HG03039 (cell line): ENCODE results near the gene ENOX1.
"Not testable (repeated sequence)": the region's sequence is repeated elsewhere in the genome, so short reads cannot be mapped to it uniquely, and the experiment has no call there.

Experiments used
- ATAC-seq: cut with Tn5 transposase; IDR thresholded peaks from one replicate; pipeline ENCODE4 v1.9.1; 2021; ENCODE audit warnings: mild to moderate bottlenecking, moderate library complexity; ENCODE audit not compliant: unreplicated experiment

The ENOX1 gene

DNA sequence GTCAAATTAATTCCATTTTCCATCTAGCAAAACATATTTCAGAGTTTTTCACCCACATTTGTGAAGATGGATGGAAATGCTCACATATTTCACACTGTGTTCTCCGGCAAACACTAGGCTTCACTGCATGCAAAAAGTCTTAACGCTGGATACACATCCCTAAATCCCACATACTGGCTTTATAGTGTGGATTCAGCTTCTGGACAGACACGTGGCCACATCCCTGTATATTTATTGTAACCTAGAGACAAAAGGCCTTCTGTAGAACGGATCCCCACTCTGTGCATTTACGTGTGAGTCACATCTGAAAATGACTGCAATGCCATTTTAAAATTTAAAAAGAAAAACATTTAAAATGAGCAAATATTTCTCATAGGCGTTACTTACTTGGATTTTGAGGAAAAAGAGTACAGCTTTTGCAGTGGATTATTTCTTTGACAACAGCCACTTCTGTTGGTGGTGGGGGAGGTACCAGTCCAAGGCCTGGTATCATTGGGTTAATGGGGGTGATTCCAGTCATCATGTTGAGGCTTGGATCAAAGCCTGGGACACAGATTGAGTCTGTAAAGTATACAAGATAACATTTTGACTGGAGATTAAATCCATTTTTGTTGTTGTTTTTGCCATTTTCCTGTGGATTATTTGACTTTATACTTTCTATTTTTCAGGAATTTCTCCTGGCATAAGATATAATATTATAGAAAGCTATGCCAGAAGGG is 425.7 kb downstream of the ENOX1 start:
- ATAC-seq = no peak

DNA sequence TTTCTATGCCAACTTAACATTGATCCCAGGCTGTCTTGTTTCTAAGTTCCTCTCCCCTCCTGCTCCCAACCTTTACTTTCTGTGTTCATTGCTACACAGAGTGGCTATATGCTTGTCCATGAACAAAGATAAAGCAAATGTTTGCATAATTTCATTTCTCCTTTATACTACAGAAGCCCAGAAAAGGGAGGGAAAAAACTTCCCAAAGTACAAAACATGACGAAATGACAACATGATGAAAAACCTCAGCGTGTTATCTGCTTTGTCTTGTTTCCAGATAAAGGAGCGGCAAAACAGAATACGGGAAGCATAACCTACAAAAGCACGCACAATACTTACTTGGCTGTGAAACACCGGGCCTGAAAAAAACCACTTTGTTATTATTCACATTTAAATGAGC is 426.6 kb downstream of the ENOX1 start:
- ATAC-seq = no peak

DNA sequence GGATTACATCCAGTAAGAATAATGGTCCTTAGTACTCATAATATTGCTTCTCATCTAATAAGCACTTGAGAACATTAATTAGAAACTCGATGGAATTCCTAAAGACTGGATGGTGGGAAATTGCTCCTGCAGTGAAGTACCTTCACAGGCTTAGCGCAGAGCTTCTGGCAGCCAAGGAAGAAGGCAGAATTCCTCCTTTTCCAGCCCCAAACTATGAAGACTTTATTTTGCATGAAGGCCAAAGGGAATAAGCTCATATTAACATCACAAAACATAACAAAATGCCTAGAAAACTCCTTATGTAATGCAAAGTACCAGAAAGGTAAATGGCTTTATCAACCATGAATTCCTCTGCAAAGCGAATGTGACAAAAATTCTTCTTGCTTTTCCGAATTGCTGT is 427.2 kb downstream of the ENOX1 start:
- no peak for ATAC-seq

DNA sequence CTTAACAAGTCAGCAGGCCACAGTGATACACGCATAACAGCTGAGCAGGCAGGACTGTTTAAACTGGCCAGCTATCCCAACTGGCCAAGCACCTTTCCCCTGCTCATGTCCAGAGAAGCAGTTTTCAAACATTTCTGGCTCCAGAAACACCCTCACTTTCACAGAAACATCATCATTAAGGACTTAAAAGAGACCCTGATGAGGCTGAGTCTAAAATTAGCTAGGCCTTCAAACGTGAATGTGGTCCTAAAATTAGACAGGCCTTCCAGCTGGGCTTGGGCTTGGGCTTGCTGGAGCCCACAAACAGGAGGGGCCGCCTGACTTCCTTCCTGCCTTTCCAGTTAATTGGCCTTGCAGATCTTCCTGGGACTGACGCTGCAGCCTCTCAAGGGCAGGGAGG is 429.2 kb downstream of the ENOX1 start:
- no peak for ATAC-seq

DNA sequence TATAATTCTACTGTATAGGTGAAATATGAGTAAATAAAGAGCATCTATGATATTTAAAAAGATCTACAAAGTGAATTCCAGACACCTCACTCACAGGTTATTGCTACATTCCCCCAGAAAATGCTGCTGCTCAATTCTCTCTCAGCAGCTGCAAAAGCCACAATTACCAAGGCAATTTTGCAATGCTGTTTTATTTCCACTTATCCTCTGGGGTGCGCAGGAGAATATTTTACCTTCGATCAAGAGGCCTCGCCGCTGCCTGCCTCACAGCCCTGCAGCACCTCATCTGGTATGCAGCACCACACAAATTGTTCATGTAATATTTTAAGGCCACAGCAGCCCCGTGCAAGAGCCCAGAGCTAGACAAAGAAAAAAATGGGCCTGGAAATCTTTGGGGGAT is 430.2 kb downstream of the ENOX1 start:
- no peak for ATAC-seq

DNA sequence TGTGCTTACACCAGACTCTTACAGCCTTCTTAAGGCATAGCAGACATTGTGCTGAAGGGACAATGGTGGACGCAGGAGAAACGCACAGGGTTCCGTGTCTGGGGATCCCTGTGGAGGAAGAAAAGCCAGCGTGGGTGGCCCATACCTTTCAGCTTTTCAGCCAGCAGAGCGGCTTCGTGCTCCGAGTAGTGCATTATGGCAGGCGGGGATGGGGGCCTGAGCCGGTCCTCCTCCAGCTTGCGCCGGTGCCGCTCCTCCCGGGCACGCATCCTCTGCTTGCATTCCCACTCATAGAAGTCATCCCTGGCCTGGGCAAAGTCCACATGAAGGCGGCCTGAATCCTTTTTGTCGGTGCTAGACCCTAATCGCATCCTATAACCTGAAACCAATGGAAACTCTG is 431.0 kb downstream of the ENOX1 start:
- ATAC-seq = no peak

DNA sequence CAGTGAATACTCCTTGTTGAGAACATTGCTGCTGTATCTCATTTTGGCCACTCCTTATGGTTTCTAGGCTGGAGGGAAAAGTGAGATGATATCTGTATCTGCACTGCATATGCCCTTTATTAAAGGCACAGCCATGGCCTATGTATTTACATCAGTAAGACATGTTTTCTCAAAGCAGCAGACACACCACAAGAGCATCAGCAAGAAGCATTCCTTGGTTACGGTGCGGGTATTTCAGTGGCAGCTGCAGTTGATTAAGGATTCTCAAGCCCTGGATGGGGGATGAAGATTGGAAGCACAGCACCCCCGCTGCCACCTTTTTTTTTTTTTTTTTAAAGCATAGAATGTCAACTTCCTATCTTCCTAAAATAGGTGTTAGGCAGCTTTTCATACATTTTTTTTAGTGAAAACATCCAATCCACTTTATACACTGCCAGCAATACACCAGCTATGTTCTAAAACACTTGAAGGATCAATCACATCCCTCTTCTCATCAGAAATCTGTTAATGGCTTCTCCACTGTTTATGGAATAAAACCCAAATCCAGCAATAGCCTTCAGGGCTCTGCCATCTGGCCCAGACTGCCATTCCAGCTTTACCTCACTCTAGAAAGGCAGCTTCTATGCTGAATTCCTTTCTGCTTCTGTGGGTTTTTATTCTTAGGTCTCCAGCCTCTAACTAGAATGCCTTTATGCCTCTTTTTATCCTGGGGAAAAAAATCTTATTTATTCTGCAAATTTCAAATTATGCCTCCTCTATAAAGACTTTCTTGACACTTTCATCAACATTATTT is 432.4 kb downstream of the ENOX1 start:
- ATAC-seq = no peak

DNA sequence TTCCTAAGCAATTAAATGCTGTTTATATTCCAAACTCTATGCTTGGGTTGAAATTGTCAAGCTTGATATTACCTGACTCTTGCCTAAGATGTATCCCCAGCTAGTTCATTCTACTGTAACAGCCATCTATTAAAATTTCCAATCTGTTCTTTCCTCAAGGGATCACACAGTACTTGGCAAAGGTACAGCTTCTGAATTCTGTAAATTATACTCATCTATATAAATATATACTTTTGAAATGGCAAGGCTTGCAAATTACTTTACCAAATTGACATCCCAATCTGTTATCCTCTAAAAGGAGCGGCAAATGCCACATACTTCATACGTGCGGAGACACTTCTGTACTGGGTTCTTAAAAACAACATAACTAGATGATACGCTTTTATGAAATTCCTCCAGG is 433.1 kb downstream of the ENOX1 start:
- ATAC-seq = no peak

DNA sequence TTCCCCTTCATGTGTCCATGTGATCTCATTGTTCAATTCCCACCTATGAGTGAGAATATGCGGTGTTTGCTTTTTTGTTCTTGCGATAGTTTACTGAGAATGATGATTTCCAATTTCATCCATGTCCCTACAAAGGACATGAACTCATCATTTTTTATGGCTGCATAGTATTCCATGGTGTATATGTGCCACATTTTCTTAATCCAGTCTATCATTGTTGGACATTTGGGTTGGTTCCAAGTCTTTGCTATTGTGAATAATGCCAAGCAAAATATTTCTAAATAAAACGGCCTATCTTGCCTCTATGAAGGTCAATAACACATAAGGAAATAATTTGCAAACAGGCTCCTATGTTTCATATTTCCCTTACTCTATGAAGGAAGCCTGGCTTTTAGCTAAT is 435.2 kb downstream of the ENOX1 start:
- ATAC-seq = not testable (repeated sequence)

DNA sequence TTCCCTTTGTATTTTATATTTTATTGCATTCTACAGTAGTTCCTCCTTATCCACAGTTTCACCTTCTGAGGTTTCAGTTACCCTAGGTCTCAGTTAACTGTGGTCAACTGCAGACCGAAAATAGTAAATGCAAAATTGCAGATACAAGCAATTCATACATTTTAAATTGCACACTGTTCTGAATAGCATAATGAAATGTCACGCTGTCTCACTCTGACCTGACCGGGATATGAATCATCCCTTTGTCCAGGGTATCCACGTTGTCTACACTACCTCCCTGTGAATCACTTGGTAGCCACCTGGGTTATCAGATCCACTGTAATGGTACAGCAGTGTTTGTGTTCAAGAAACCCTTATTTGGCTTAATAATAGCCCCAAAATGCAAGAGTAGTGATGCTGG is 438.4 kb downstream of the ENOX1 start:
- no peak for ATAC-seq

DNA sequence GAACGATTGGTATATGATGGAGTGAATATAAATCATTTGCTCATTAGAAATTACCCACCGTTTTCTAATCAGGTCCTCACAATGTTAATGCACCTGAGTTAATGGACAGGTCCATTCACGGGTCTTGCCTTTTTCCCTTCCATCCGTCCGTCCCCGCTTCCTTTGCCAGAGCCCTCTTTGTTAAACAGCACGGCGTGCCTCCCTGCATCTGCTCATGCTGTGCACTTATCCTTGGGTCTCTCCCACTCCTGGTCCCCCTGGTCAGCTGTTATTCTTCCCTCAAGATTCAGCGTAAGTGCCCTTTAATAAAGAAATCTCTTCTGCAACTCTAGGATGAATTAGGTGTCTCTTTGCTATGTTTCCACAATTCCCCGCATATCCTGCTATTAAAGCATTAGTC is 438.9 kb downstream of the ENOX1 start:
- no peak for ATAC-seq

DNA sequence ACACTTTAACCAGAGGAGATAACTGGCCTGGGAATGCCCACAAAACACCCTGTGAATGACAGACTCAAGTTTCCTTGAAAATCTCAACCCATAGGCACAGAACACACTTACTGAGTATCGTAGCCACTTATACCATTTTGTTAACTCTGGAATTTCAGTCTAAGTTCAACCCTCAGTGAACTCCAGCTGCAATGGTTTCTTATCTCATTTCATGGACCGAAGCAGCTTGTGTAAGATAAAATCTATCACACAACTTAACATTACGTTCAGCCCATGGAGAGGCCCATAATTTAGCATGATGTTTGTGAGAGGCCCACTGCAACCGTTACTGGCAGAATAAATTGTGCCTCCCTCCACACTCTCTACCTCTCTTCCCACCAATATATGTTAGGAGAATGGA is 440.3 kb downstream of the ENOX1 start:
- ATAC-seq = no peak

DNA sequence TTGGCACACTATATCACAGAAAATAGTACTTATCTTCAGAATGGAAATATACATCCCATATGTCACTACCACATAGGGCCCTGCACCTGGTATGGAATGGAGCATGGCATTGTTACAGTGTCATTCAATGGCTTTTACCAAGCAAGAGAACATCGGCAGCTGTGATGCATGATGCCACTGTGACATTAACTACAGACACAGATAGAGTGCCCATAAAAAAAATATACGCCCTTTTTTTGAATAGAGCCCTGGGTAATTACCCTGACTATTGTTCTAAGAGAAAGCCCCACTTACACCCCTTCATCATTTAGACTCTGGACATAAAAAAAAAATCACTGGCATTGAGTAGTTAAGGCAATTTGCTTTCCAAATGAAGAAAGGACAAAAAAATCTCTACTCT is 443.1 kb downstream of the ENOX1 start:
- ATAC-seq = no peak

DNA sequence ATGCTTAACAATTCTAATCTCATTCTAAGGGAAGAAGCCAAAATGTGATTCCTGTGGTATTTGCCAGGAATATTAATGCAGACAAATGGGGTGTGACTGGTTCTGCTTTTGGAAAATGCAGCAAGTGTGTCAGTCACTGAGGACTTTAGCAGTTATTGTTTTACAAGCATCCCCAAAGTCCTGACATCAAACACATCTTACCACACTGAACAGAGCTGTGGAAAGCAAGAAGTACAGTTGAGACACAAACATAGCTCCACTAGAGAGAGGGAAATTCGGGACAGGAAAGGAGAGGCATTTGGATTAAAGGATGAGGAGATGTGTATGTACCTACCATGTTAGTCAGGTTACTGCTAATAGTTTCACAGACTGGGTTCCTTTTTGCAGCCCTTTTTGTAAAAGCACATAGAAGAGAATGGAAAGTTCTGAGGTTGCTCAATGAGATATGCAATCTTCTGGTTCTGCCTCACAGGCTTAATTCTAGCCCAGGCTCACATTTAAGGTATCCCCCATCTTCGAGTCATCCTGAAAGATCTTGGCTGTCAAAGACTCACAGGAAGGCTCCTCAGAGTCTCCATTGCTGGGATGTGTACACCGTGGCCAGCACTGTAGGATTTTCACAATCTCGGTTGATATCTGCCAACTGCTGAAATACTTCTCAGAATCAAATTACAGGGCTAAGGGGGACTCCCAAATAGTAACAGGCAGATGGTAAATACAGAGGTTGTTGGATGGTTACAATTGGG is 446.8 kb downstream of the ENOX1 start:
- no peak for ATAC-seq

DNA sequence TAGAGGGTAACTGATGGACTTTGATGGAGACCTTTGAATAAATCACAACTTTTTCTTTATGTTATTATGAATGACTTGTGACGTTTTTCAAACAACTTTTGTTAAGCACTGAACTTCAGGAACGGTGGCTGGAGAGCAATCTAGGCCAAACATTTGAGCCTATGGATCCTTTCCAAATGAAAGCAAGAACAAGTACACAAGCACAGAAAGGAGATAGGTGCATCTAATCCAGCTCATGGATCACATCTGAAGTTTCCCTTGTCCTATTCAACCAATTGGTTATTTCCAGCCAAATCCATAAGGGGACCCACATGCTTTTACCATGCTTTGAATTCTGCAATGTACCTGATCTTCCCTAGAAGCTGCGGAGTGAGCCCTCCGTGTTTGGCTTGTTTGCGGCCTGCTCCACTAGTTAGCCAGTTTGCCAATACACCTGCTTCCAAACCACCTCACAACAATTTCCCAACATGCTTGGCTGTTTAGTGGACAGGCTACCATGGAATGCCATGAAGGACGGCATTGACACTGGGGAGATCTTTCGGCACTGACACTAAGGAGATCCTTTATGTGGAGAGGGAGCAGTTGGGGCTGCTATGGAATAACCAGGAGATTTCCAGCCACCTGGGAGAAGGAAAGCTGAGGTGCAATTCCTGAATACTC is 447.5 kb downstream of the ENOX1 start:
- ATAC-seq = no peak

DNA sequence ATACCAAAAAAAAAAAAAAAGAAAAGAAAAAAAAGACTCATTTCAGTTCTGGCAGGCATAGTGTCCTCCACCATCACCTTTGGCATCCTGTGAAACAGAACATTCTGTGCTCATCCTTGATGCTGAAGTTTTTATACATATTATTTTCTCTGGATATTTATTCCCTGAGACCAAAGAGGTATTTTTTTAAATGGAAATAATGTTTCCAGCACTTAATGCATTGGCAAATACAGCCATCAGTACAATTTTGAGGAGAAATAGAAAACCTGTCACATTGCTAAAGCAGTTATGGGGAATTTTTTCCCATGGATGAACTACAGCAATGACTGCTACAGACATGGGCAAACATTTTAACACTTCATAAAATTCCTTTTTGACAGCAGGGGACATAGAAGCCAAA is 451.0 kb downstream of the ENOX1 start:
- ATAC-seq = no peak

DNA sequence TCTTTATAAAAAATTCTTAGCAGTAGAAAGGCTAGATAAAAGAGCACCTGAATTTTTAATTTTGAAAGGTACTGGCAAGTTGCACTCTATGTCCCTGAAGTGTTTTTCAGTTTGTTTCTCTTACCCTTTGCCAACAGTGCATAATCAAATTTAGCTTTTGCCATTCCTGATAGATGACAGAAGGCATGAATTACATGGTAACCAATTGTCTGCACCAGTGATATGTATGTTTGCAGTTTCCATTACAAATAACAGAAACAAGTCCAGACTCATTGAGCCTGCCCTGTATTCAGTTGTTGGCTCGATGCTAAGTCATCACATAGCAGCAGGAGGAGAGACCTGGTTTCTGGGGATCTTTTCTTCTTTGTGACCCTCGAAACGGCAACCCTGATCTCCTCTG is 453.6 kb downstream of the ENOX1 start:
- ATAC-seq = no peak

DNA sequence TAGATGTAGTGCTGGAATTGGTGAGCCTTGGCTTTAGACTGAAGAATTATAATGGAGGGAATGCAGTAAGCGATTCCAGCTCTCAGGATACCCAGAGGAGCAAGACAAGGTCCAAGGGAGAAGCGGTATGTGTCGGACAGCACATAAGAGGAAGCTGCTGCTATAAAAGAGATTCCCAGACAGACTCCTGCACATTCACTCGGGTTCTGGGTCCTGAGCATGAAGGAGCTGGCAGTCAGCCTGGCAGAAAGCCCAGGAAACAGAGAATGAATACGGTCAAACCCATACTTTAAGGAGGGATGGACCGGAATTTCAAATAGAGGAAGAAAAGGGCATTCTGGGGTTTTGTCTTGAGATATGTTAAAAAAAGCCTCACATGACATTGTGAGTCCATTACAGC is 455.1 kb downstream of the ENOX1 start:
- no peak for ATAC-seq

DNA sequence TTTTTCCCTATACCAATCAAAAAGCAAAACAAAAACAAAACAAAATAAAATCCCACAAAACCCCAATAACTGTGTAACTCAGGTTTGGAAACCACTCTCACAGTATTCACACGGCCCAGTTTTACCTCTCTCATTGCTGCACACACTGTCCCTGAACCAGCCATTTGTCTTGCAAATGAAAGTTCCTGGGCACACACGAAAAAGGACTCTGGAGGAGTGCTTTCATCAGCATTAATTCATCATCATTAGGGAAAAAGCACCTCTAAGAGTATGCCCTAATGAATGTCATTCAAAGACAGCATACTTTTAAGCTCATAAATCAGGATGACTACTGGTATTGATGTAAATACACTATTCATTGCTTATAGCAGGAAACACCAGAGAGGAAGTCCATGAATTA is 457.1 kb downstream of the ENOX1 start:
- ATAC-seq = no peak

DNA sequence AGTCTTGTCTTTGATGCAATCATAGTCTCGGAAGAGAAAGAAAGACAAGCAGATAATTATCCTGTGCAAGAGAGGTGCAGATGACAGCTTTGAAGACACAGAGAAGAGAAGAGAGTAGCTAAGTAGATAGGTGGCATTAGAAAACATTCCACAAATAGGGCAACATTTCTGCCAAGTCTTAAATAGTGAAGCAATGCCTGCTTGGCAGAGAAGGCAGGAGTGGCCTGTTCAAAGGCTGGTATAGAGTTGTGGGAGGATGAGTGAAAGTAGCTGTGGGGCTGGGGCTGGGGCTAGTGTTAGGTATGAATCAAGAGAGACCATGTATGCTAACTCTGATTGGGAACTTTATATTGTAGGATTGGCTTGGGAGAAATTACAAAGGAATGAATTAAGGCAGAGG is 457.9 kb downstream of the ENOX1 start:
- no peak for ATAC-seq

DNA sequence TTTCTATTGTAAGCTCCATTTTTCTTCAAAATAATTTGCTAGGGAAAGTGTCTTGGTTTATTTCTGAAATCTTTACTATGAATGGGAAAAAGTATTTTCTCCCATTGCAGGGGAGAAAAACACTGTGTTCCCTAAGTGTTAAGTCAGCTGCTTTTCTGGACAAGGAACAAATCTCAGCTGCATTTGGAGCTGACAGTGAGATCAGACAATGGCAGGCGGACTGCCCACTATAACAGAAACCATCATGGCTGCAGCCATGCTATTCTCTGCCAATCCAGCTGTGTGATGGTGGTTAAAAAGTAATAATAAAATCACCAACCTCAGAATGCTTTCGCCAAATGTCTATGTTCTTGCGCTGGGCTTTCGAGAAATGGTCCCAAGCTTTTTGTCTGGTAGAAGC is 460.7 kb downstream of the ENOX1 start:
- no peak for ATAC-seq
